Hepatocyte (in vitro differentiated cells): ENCODE results near the gene DAP. TPM values are rescaled to one million over a fixed set of nuclear protein-coding genes. Genes with fewer than 3 reads are reported as not detected.
"Not testable (repeated sequence)": the region's sequence is repeated elsewhere in the genome, so short reads cannot be mapped to it uniquely, and the experiment has no call there.

ENCODE experiments used
- DNase-seq: peaks from one replicate; pipeline ENCODE4 v3.0.0-alpha.2; 2016; ENCODE audit warnings: low spot score
- H2AFZ ChIP-seq: fragments of 200-600 bp; sonication (generic); 2 replicates; pipeline ENCODE4 v1.6.0; 2016; ENCODE audit warnings: antibody characterized with exemption, mild to moderate bottlenecking
- H3K27ac ChIP-seq: fragments of 200-600 bp; sonication (generic); 2 replicates; pipeline ENCODE4 v1.5.1; 2016; ENCODE audit warnings: mild to moderate bottlenecking
- H3K27me3 ChIP-seq: fragments of 200-600 bp; sonication (generic); 2 replicates; pipeline ENCODE4 v1.6.1; 2016
- H3K36me3 ChIP-seq: fragments of 200-600 bp; sonication (generic); replicated peaks from 2 replicates; pipeline ENCODE4 v1.5.1; 2016; ENCODE audit warnings: low read depth; ENCODE audit not compliant: insufficient read depth
- H3K4me1 ChIP-seq: fragments of 200-600 bp; sonication (generic); 2 replicates; pipeline ENCODE4 v1.5.1; 2016; ENCODE audit warnings: mild to moderate bottlenecking, moderate library complexity; ENCODE audit not compliant: insufficient read depth
- H3K4me2 ChIP-seq: fragments of 200-600 bp; sonication (generic); 2 replicates; pipeline ENCODE4 v1.6.0; 2016
- H3K4me3 ChIP-seq: fragments of 200-600 bp; sonication (generic); 2 replicates; pipeline ENCODE4 v1.5.1; 2016; ENCODE audit warnings: mild to moderate bottlenecking
- H3K79me2 ChIP-seq: fragments of 200-600 bp; sonication (generic); 2 replicates; pipeline ENCODE4 v1.6.0; 2017; ENCODE audit warnings: mild to moderate bottlenecking
- H3K9me2 ChIP-seq: fragments of 200-600 bp; sonication (generic); replicated peaks from 2 replicates; pipeline ENCODE4 v1.6.0; 2017; ENCODE audit warnings: mild to moderate bottlenecking; ENCODE audit not compliant: insufficient read depth
- H3K9me3 ChIP-seq: fragments of 200-600 bp; sonication (generic); 2 replicates; pipeline ENCODE4 v1.5.1; 2016; ENCODE audit warnings: low read depth, mild to moderate bottlenecking
- H4K20me1 ChIP-seq: fragments of 200-600 bp; sonication (generic); 2 replicates; pipeline ENCODE4 v1.6.0; 2016; ENCODE audit warnings: mild to moderate bottlenecking; ENCODE audit not compliant: insufficient read depth, poor library complexity, severe bottlenecking
- EZH2 ChIP-seq: fragments of 200-600 bp; sonication (generic); IDR thresholded peaks from 2 replicates; pipeline ENCODE4 v1.6.1; 2016; ENCODE audit warnings: antibody characterized with exemption, mild to moderate bottlenecking, borderline replicate concordance
- EZH2phosphoT487 ChIP-seq: fragments of 200-600 bp; sonication (generic); IDR thresholded peaks from one replicate; pipeline ENCODE4 v1.6.1; 2018; ENCODE audit warnings: antibody characterized with exemption, mild to moderate bottlenecking, low read depth, moderate library complexity; ENCODE audit not compliant: unreplicated experiment, severe bottlenecking
- WGBS: methylation state at CpG from one replicate; pipeline ENCODE4 v1.1.6; 2016; ENCODE audit warnings: low lambda C conversion rate; ENCODE audit errors: missing lambda C conversion rate; 5-methylcytosine and 5-hydroxymethylcytosine counted together
- polyA plus RNA-seq: library from polyadenylated mRNA; unstranded; fragments of >200 nt; fragmentation: Nextera tagmentation; extraction: Ambion mirVana; gene quantifications from 2 replicates; pipeline ENCODE4 v1.2.1, GENCODE V29; 2016
- total RNA-seq: library from RNA; depleted of rRNA; stranded (reverse); fragments of >200 nt; gene quantifications from 2 replicates; pipeline ENCODE4 v1.2.3, GENCODE V29; 2014
- TF ChIP-seq, protein P1 (sequence below): fragments of 200-600 bp; sonication (generic); IDR thresholded peaks from 2 replicates; pipeline ENCODE4 v1.5.1; 2016; ENCODE audit warnings: antibody characterized with exemption, mild to moderate bottlenecking; ENCODE audit not compliant: poor library complexity

DAP gene
- total and polyA plus RNA-seq, 2 experiments from 2014 or later, result 74.8 to 196 TPM

DNA sequence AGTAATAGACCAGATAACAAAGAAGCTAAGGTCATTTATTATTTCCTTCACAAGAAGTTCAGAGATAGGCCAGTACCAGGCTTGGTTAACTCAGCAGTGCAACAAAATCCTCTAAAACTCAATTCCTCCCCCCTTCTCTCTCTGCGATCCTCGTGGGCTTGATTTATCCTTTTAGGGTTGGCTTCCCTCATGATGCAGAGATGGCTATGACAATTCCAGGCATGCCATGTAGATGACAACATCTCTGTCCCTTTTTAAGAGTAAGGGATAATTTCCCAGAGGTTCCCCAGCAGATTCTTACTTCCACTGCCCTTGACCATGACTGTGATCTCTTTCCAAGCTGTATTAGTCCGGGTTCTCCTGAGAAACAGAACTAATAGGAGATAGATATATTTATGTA lies 28.7 kb upstream of the DAP start:
- H3K27me3 ChIP-seq, result no peaks in the 10 kb centered on the region
- H3K9me3 ChIP-seq, result no peaks in the 10 kb centered on the region
- no peak overlapping the region for H2AFZ ChIP-seq
- no peaks in the 10 kb centered on the region for H3K4me1 ChIP-seq
- H3K27ac ChIP-seq, result no peak overlapping the region
- H4K20me1 ChIP-seq, result no peaks in the 10 kb centered on the region
- no peaks in the 10 kb centered on the region for H3K9me2 ChIP-seq
- H3K79me2 ChIP-seq, result no peaks in the 10 kb centered on the region
- TF ChIP-seq, protein P1, sequence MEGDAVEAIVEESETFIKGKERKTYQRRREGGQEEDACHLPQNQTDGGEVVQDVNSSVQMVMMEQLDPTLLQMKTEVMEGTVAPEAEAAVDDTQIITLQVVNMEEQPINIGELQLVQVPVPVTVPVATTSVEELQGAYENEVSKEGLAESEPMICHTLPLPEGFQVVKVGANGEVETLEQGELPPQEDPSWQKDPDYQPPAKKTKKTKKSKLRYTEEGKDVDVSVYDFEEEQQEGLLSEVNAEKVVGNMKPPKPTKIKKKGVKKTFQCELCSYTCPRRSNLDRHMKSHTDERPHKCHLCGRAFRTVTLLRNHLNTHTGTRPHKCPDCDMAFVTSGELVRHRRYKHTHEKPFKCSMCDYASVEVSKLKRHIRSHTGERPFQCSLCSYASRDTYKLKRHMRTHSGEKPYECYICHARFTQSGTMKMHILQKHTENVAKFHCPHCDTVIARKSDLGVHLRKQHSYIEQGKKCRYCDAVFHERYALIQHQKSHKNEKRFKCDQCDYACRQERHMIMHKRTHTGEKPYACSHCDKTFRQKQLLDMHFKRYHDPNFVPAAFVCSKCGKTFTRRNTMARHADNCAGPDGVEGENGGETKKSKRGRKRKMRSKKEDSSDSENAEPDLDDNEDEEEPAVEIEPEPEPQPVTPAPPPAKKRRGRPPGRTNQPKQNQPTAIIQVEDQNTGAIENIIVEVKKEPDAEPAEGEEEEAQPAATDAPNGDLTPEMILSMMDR, result no peak
- TF ChIP-seq EZH2 (no peak), EZH2phosphoT487 (no peak)
- DNase-seq, result no peak
- H3K4me2 ChIP-seq, result no peak overlapping the region
- H3K36me3 ChIP-seq, result no peaks in the 10 kb centered on the region
- H3K4me3 ChIP-seq, result no peak overlapping the region
- 76% methylated on average over 3 of the region's 3 CpGs for WGBS

DNA sequence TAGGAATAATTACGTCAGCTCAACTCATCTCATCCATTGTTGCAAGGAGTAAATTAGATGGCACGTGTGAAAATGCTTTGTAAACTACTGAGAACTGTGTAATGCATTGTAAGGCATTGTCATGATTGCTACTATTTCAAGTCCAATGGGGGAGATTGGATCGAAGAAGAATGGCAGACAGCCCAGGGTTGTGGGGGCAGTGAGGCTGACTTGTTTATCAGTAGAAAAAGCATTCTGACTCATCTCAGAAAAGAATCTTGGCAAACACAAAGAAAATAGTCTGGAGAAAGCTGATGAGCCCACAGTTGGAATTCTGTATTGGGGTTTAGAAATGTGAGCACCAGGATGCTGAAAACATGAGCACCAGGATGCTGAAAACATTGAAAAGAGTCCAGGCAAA lies 28.0 kb upstream of the DAP start:
- Histone ChIP-seq H3K27me3 (no peaks in the 10 kb centered on the region), H3K9me2 (no peaks in the 10 kb centered on the region), H2AFZ (no peak overlapping the region), H3K4me2 (no peak overlapping the region), H3K27ac (no peak overlapping the region), H3K36me3 (no peaks in the 10 kb centered on the region), H3K79me2 (no peaks in the 10 kb centered on the region), H3K4me1 (no peaks in the 10 kb centered on the region), H3K9me3 (no peaks in the 10 kb centered on the region), H4K20me1 (no peaks in the 10 kb centered on the region), H3K4me3 (no peak overlapping the region)
- TF ChIP-seq EZH2 (no peak), EZH2phosphoT487 (no peak)
- TF ChIP-seq, protein P1, result no peak
- WGBS, result 63% methylated on average over 3 of the region's 3 CpGs
- no peak for DNase-seq

DNA sequence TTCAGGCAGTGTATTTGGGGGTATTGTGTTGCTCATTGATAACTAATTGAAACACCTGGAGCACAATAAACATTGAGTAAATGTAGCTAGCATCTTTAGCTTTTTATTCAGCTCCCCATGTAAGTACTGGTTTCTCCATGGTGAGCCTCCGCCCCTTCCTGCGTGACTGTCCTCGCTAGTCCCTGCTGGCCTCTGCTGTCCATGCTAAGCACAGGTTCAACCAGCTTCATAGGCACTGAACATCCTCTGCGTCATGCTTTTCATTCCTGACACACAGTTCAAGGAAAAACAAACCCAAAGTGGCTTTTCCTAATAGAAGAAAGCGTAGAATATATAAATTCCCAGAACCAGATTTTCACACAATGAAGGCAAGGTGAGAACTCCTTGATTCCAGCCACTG lies 27.3 kb upstream of the DAP start:
- no peak overlapping the region for H3K4me3 ChIP-seq
- H3K27me3 ChIP-seq, result no peaks in the 10 kb centered on the region
- H3K36me3 ChIP-seq, result no peaks in the 10 kb centered on the region
- no peak for DNase-seq
- no peak overlapping the region for H3K4me2 ChIP-seq
- WGBS, result 94% methylated on average over 5 of the region's 5 CpGs
- no peaks in the 10 kb centered on the region for H3K4me1 ChIP-seq
- no peak overlapping the region for H3K27ac ChIP-seq
- TF ChIP-seq, protein P1, result no peak
- TF ChIP-seq EZH2phosphoT487 (no peak), EZH2 (no peak)
- no peaks in the 10 kb centered on the region for H3K79me2 ChIP-seq
- H3K9me2 ChIP-seq, result no peaks in the 10 kb centered on the region
- no peaks in the 10 kb centered on the region for H4K20me1 ChIP-seq
- no peak overlapping the region for H2AFZ ChIP-seq
- H3K9me3 ChIP-seq, result no peaks in the 10 kb centered on the region

DNA sequence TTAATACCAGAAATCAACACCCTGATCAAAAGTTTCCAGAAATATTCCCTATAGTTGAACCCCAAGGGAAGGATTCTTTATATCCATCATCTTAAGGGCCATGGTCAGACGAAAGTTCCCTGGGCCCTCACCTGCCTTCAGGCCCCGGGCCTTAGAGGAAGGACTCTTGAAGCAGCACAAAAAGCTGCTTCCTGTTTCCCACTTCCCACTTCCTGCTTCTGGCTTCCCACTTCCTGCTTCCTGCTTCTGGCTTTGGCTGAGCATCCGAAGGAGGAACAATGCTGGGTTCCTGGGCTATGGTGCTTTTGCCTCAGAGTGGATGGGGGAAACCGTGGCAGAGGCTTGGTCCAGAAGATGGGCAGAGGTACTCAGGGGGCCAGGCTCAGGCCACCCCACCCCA lies 25.8 kb upstream of the DAP start:
- Histone ChIP-seq H2AFZ (no peak overlapping the region), H3K27ac (no peak overlapping the region), H3K4me1 (no peaks in the 10 kb centered on the region), H3K27me3 (no peaks in the 10 kb centered on the region), H4K20me1 (no peaks in the 10 kb centered on the region), H3K9me2 (no peaks in the 10 kb centered on the region), H3K9me3 (no peaks in the 10 kb centered on the region), H3K4me3 (no peak overlapping the region), H3K36me3 (no peaks in the 10 kb centered on the region), H3K79me2 (no peaks in the 10 kb centered on the region), H3K4me2 (no peak overlapping the region)
- TF ChIP-seq EZH2 (no peak), EZH2phosphoT487 (no peak)
- TF ChIP-seq, protein P1, result no peak
- no peak for DNase-seq
- WGBS, result 96% methylated on average over 4 of the region's 4 CpGs

DNA sequence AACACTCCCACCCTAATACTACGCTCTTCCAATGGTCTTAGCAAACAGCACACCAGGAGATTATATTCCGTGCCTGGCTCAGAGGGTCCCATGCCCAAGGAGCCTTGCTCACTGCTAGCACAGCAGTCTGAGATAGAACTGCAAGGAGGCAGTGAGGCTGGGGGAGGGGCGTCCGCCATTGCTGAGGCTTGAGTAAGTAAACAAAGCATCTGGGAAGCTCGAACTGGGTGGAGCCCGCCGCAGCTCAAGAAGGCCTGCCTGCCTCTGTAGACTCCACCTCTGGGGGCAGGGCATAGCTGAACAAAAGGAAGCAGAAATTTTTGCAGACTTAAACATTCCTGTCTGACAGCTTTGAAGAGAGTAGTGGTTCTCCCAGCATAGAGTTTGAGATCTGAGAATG lies 19.2 kb upstream of the DAP start:
- H3K27ac ChIP-seq, H3K27me3 ChIP-seq, H3K9me3 ChIP-seq, DNase-seq, H3K4me2 ChIP-seq, H3K4me3 ChIP-seq, H3K36me3 ChIP-seq, H3K79me2 ChIP-seq, H3K9me2 ChIP-seq, H2AFZ ChIP-seq, H4K20me1 ChIP-seq: not testable (repeated sequence)
- peaks cover 12% of the 10 kb centered on the region for H3K4me1 ChIP-seq
- WGBS, result 85% methylated on average over 7 of the region's 7 CpGs
